Stimulated activated CD8-positive, alpha-beta memory T cell treated with anti-CD3 and anti-CD28 coated beads, Interleukin-15, amount 100 ng/mL, for 24 hours (primary cell): ENCODE results near the gene C1QTNF9.
"Not testable (repeated sequence)": the region's sequence is repeated elsewhere in the genome, so short reads cannot be mapped to it uniquely, and the experiment has no call there.

Source experiments
- DNase-seq: peaks from one replicate; pipeline ENCODE4 v3.0.0-alpha.2; 2020; ENCODE audit warnings: low read depth

Gene C1QTNF9

DNA sequence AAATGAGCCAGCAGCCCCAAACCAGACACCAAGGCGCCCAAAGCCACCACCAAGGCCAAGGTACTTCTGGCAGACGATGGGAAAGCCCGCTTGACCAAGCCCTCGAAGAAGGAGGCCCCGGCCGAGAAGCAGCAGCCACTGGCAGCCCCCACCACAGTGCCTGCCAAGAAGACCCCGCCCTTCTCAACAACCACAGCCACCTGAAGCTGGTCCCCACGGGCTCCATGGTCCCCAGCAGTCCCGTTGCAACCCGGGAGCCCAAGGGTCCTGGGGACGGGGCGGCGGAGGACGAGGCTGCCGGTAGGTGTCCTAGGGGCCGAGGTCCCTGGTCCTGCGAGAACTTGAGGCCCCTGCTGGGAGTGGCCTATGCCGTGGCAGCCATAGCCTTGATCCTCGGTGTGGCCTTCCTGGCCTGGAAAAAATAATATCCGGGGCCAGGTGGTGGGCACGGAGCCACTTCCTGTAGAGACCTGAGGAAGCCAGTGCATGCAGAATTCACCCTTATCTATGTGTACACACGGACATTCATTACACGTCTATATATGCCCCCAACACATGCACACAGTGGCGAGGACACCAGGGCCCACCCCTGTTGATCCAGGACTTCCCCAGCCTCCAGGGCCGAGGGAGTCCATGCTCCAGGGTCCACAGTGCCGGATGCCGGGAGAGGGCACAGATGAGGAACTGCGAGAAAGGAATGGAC lies 13.8 kb downstream of the C1QTNF9 start:
- no peak for DNase-seq

DNA sequence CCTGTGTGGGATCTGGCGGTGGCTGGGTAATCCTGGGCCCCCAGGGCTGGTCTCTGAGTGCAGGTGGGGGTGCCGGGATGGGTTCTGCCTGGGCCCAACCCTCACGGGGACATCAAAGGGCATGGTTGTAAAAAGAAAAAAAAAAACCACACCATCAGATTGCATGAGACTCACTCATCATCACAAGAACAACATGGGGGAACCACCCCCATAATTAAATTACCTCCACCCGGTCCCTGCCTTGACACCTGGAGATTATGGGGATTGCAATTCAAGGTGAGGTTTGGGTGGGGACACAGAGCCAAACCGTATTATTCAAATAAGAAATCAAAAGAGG lies 14.3 kb downstream of the C1QTNF9 start:
- DNase-seq, result no peak

GRCh38 chr13:24327598-24327997 lies 18.2 kb downstream of the C1QTNF9 start:
- DNase-seq, result not testable (repeated sequence)

DNA sequence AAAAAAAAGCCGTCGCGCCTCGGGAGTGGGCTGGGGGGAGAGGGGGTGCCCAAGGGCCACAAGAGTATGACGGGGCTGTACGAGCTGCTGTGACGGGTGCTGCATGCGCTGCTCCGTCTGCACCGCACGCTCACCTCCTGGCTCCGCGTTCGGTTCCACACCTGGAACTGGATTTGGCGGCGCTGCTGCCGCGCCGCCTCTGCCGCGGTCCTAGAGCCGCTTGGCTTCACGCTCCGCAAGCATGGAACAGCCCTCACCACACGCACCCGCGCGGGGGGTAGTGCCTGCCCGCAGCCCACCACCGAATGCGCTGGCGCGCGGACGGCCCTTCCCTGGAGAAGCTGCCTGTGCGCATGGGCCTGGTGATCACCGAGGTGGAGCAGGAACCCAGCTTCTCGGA lies 18.8 kb downstream of the C1QTNF9 start:
- no peak for DNase-seq

DNA sequence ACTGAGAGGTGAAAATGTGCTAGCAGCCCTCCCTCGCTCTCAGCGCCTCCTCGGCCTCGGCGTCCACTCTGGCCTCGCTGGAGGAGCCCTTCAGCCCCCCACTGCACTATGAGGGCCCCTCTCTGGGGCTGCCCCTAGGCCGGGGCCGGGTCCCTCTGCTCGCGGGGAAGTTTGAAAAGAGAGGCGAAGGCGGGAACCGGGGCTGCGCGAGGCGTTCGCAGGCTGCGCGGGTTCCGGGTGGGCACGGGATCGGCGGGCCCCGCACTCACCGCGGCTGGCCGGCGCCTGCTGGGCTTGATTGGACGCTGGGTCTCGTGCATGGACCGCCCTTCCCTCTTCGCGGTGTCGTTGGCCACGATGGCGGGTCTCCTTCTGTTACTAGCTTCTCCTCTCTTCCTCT lies 29.3 kb downstream of the C1QTNF9 start:
- DNase-seq, result no peak

- no peak for DNase-seq
These were observed 30.7 kb downstream of the C1QTNF9 start for GRCh38 chr13:24339937-24340607.

DNA sequence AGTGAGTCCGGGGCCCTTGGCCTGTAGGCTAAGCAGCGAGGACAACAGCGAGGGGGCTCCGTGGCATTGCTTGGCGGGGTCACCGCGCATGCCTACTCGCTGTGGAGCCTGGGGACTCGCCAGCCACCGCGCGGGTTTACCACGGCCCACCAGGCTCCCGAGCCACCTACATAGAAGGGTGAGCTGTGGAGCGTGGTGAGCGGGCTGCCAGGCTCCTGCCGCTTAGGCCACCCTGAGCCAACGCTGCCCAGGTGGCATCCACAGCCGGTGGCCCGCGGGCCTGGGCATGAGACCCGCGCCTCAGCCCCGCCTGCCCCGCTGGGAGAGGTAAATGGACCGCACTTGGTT lies 31.2 kb downstream of the C1QTNF9 start:
- DNase-seq, result no peak

- no peak for DNase-seq
These were observed 32.1 kb downstream of the C1QTNF9 start for GRCh38 chr13:24341439-24341838.

DNA sequence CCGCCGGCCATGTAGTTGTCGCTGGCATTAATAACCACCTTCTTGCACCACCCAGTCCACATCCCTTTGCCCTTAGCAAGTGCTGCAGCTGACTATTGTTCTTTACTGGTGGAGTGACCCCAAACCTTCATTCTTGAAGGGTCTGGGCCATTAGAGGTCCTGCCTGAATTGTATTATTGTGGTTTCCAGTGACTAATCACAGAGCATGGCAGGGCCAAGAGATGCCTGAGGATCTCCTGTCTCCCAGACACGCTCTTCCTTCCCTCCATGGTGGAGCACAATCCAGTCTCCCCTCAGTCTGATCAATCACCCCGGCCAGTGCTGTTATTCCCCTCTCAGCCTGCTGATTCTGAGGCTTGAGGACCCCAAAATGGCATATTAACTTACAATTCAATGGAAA lies 39.0 kb downstream of the C1QTNF9 start:
- DNase-seq, result no peak

DNA sequence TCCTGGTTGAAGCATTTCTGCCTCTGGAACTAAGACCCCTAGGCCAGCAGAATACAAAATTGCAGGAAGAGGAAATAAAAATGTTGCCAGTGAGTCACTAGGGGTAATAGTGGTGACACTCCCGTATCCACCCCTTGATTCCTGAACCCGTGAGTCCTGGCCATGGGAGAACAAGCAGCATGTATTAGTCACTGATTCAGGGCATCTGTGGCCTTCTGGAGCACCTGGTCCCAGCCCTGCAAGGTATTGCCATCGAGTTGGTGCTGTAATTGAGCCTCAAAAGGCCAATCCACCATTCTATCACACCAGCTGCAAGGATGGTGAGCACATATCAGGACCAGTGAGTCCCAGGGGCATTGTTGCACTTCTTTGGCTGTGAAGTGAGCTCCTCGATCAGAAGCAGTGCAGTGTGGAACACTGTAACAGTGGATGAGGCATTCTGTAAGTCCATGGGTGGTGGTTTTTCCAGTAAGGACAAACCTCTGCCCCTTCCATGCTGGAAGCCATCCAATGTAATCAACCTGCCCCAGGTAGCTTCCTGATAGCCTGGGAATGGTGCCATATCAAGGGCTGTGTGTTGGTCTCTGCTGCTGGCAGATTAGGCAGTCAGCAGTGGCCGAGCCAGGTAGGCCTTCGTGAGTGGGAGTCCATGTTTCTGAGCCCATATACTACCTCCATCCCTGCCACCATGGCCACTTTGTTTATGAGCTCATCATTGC lies 39.6 kb downstream of the C1QTNF9 start:
- DNase-seq, result no peak

DNA sequence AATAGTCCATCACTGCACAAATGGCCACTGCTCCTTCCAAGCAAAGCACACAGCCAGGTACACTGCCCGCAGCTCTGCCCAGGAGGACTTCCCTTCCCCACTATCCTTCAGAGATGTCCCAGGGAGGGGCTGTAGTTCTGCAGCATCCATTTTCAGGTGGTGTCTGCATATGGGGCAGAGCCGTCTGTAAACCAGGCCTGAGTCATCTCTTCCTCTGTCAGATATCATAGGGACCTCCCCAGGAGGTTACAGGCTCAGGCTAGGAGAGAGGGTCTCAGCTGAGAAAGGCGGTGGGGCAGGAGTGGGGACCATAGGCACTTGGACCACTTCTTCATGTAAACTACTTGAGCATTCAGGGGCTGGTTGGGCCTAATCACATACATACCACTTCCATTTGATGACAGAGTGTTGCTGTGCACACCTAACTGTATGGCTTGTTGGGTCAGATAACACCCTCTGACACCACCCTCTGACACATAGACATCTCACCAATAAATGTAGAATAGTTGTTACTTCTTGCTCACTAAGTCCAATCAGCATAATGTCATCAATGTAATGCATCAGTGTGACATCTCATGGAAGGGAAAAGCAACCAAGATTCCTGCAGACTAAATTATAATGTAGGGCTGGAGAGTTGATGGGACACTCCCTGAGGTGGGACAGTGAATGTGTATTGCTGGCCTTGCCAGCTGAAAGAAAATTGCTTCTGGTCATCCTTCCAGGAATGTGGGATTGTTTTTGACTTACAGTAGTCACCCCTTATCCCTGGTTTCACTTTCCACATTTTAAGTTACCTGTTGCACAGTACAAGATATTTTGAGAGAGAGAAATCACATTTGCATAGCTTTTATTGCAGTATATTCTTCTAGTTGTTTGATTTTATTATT lies 40.6 kb downstream of the C1QTNF9 start:
- DNase-seq, result not testable (repeated sequence)

DNA sequence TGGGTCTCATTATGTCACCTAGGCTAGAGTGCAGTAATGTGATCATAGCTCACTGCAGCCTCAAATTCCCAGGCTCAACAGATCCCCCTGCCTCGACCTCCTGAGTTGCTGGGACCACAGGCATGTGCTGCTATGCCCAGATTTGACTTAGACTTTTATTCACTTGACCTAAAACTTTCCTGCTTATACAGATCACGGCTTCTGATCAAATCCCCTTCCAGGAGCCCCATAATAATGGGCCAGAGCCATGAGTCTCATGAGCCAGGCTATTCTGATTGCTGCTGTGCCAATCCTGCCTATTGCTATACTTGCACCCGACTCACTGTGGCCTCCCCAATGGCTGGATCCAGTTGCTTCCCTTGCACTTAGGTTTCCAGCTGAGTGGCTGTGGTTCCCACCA lies 42.0 kb downstream of the C1QTNF9 start:
- no peak for DNase-seq

- DNase-seq, result no peak
These were observed 44.4 kb downstream of the C1QTNF9 start for GRCh38 chr13:24353736-24354135.

DNA sequence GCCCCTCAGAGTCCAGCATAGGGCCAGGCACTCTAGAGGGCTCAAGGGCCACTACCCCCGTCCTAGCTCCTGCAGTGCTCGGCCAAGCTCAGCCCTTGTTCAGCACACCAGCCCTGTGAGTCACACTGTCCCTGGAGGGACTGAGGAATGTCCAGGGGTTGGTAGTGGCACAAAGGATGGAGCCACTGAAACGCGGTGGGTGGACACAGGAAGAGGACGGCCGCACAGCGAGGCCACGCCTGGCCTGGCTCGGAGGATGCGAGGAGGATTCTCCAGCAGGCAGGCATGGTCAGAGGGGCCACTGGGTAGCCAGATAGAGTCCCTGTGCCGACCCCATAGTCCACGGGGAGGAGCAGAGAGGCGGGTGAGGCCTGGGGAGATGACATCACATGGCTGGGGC lies 45.7 kb downstream of the C1QTNF9 start:
- DNase-seq, result no peak

GRCh38 chr13:24356270-24356669 lies 46.9 kb downstream of the C1QTNF9 start:
- DNase-seq, result no peak

DNA sequence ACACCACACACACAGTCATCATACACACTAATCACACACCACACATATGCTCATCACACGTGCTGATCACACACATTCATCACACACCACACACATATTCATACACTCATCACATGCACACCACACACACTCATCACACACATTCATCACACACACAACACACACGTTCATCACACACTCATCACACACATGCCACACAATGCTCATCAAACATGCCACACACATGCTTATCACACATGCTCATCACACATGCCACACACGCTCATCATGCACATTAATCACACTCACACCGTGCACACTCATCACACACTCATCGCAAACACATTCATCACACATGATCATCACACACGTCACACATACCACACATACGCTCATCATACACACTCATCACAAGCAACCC lies 47.5 kb downstream of the C1QTNF9 start:
- DNase-seq, result no peak

DNA sequence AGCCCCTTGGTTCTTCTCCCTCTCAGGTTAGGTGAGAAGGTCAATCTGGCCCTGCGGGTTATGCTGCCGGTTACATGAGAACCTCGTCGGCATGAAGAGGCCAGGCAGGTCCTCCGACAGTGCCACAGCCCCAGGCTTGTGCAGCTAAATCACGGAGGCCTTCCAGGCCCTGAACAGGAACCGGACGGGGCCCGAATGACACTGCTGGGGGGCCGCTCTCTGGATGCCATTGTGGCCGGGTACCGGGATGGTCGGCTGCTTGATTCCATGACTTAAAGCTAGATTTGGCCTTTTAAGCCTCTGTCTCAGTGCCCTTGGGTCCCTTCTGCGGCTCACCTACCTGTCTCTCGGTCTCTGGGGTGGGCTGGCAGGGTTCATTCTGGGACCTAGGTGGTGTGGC lies 48.4 kb downstream of the C1QTNF9 start:
- no peak for DNase-seq

DNA sequence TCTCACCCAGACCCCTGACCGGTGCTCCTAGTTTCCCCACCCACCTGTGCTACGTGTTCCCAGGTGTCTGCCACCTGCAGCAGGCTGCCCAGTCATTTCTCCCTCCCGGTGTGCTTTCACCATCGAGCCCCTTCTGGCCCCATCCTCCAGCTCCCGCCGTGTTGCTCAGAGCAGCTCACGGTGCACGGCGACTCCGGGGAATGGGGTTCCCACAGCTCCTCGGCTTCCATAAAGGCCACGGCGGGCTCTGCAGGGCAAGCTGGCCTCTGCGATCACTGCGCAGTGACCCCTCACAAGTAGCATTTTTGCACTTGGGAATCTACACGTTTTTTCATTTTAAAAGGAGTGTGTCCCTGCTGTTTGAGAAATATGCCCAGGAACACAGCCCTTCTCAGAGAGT lies 49.5 kb downstream of the C1QTNF9 start:
- DNase-seq, result not testable (repeated sequence)

DNA sequence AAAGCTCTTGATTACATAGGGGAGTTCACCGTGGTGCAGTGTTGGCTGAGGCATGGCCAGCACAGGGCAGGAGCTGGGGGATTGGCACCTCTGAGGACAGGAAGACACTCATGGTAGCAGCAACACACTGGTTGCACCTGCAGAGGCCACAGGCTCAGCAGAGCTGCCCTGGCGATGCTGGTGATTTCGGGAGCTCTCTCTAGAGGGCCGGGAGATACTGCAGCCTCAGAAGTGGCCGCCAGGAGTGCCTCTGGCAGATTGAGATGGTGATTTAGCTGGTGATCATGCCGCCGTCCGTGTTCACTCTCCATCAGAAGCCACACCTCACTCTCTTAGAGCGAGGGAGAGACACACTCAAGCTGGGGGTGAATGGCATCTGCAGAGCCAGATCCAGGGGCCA lies 49.9 kb downstream of the C1QTNF9 start:
- DNase-seq, result not testable (repeated sequence)

DNA sequence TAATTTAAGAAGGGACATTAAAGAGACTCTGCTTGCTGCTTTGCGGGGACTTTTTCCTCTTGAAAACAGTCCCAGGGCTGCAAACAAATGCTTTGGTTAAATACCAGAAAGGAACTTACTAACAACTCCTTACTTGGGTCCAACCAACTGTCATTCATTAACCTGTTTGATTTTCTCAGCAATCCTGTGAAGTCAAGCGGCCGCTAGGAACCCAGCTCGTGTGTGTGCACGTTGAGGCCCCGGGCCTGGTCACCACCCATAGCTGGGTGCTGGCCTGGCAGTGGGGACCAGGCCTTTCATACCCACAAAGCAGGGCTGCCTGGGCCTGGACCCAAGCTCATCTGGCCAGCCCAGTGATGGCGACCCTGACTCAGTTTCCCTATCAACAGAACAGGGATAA lies 50.7 kb downstream of the C1QTNF9 start:
- no peak for DNase-seq

- DNase-seq, result no peak
These were observed 51.7 kb downstream of the C1QTNF9 start for GRCh38 chr13:24361113-24361512.

DNA sequence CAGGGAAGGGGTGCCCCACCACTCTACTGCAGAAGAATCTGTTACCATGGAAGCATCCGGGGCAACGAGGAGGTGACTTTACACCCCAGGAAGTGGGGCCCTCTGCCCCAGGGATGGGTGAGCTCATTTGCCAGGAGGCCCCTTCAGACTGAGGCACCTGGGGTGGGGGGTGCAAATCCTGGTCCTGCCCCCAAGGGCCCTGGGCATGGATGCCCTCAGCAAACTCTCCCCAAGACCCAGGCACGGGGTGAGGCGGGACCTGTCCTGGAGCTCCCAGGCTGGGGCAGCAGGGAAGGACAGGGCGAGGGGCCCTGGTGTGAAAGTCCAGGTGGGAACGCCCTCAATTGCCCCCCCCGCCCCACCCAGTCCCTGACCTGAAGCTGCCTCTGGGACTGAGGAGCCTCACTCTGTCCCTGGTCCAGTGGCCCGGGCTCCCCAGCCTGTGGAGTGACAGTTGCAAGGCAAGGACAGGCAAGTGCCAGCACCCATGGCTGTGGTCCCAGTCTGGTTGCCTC lies 52.5 kb downstream of the C1QTNF9 start:
- DNase-seq, result no peak
